SHP77 treated with DMSO at 0.1 percent for 48 hours (cell line): ENCODE data around the gene SLC32A1.

Experiments used
- DNase-seq: peaks from one replicate; lab custom pipeline; 2025; lab: John Stamatoyannopoulos, UW

The SLC32A1 gene

GRCh38 chr20:38723848-38724625 is at the start of gene SLC32A1:
SLC32A1 (plus strand) TSS chr20:38724486; CDS start chr20:38724725, 239 bp downstream.
- DNase-seq, result no peak

- DNase-seq, result no peak
These were observed 49.5 kb upstream of the SLC32A1 start for GRCh38 chr20:38674765-38675133.

- DNase-seq, result no peak
These were observed 47.7 kb upstream of the SLC32A1 start for GRCh38 chr20:38676576-38676975.

- no peak for DNase-seq
These were observed 43.6 kb upstream of the SLC32A1 start for GRCh38 chr20:38680500-38681306.

- DNase-seq, result no peak
These were observed 39.0 kb upstream of the SLC32A1 start for GRCh38 chr20:38685271-38685670.

- no peak for DNase-seq
These were observed 38.3 kb upstream of the SLC32A1 start for GRCh38 chr20:38685853-38686473.

GRCh38 chr20:38692436-38693411 is 31.6 kb upstream of the SLC32A1 start:
- DNase-seq, result no peak

GRCh38 chr20:38697306-38697705 is 27.0 kb upstream of the SLC32A1 start:
- DNase-seq, result no peak

- DNase-seq, result no peak
These were observed 25.7 kb upstream of the SLC32A1 start for GRCh38 chr20:38698541-38698940.

GRCh38 chr20:38700141-38700540 is 24.1 kb upstream of the SLC32A1 start:
- DNase-seq, result no peak

GRCh38 chr20:38700926-38701325 is 23.4 kb upstream of the SLC32A1 start:
- no peak for DNase-seq

- no peak for DNase-seq
These were observed 20.8 kb upstream of the SLC32A1 start for GRCh38 chr20:38703526-38703925.

GRCh38 chr20:38704136-38704535 is 20.1 kb upstream of the SLC32A1 start:
- no peak for DNase-seq

GRCh38 chr20:38706509-38706908 is 17.8 kb upstream of the SLC32A1 start:
- DNase-seq, result no peak

- no peak for DNase-seq
These were observed 10.0 kb upstream of the SLC32A1 start for GRCh38 chr20:38714308-38714707.

- no peak for DNase-seq
These were observed 8.6 kb upstream of the SLC32A1 start for GRCh38 chr20:38715646-38716045.

- DNase-seq, result no peak
These were observed 1.6 kb upstream of the SLC32A1 start for GRCh38 chr20:38722683-38723016.

- DNase-seq, result no peak
These were observed 1.1 kb upstream of the SLC32A1 start for GRCh38 chr20:38723017-38723847.

- no peak for DNase-seq
These were observed 401 bp downstream of the SLC32A1 start for GRCh38 chr20:38724626-38725147.

GRCh38 chr20:38725148-38725901 is 1.0 kb downstream of the SLC32A1 start:
- no peak for DNase-seq
